ENCODE results near the gene CA10.

CA10 gene

GRCh38 chr17:51961689-51962088 is 196.8 kb downstream of the CA10 start:
- no peak for DNase-seq (ENCODE audit: low read depth, low spot score)
- TF ChIP-seq CTCF (IDR thresholded peaks at IDR 0.05; ENCODE audit: low read depth, low read length) = no peak
- H3K4me3 ChIP-seq (ENCODE audit: low read depth, low read length) = no peak overlapping the region
- in situ Hi-C loops (cut with HindIII; ENCODE audit: low sequenced_read_pairs) = no loop called here

- H3K4me3 ChIP-seq (ENCODE audit: low read depth, low read length) = no peak overlapping the region
- TF ChIP-seq CTCF (IDR thresholded peaks at IDR 0.05; ENCODE audit: low read depth, low read length) = no peak
- in situ Hi-C loops (cut with HindIII; ENCODE audit: low sequenced_read_pairs) = no loop called here
- no peak for DNase-seq (ENCODE audit: low read depth, low spot score)
These were observed 200.7 kb downstream of the CA10 start for GRCh38 chr17:51957786-51958185.

- in situ Hi-C loops (cut with HindIII; ENCODE audit: low sequenced_read_pairs) = no loop called here
These were observed 203.3 kb downstream of the CA10 start for GRCh38 chr17:51955245-51955644.

GRCh38 chr17:51954232-51954765 is 204.2 kb downstream of the CA10 start:
- no peak overlapping the region for H3K4me3 ChIP-seq (ENCODE audit: low read depth, low read length)
- no peak for TF ChIP-seq CTCF (IDR thresholded peaks at IDR 0.05; ENCODE audit: low read depth, low read length)
- no peak for DNase-seq (ENCODE audit: low read depth, low spot score)
- in situ Hi-C loops (cut with HindIII; ENCODE audit: low sequenced_read_pairs) = no loop called here

More at GRCh38 chr17:51955245-51955644, 203.3 kb downstream of the CA10 start:
- no peak overlapping the region for H3K4me3 ChIP-seq (ENCODE audit: low read depth, low read length)
- TF ChIP-seq CTCF (IDR thresholded peaks at IDR 0.05; ENCODE audit: low read depth, low read length) = no peak
- DNase-seq (ENCODE audit: low read depth, low spot score) = no peak

GRCh38 chr17:51951741-51952140 is 206.8 kb downstream of the CA10 start:
- no peak for TF ChIP-seq CTCF (IDR thresholded peaks at IDR 0.05; ENCODE audit: low read depth, low read length)
- no peak overlapping the region for H3K4me3 ChIP-seq (ENCODE audit: low read depth, low read length)
- DNase-seq (ENCODE audit: low read depth, low spot score) = no peak
- in situ Hi-C loops (cut with HindIII; ENCODE audit: low sequenced_read_pairs) = no loop called here

GRCh38 chr17:51948128-51948527 is 210.4 kb downstream of the CA10 start:
- no peak for DNase-seq (ENCODE audit: low read depth, low spot score)
- TF ChIP-seq CTCF (IDR thresholded peaks at IDR 0.05; ENCODE audit: low read depth, low read length) = no peak
- in situ Hi-C loops (cut with HindIII; ENCODE audit: low sequenced_read_pairs) = no loop called here
- no peak overlapping the region for H3K4me3 ChIP-seq (ENCODE audit: low read depth, low read length)
